BLaER1 treated with 17β-estradiol and CSF1 and Interleukin-3, amounts not matched to agents 10 nM and 100 nM (cell line): ENCODE data around the gene SMURF1.

Experiments
- H3K27ac ChIP-seq, 11 experiments: shearing (Covaris generic); formaldehyde crosslinking; 2 replicates each; pipeline ENCODE4 v1.8.1; 2022
- H3K27me3 ChIP-seq, 11 experiments: shearing (Covaris generic); formaldehyde crosslinking; 2 replicates each; pipeline ENCODE4 v1.8.1; 2022
- H3K36me3 ChIP-seq, 11 experiments: shearing (Covaris generic); formaldehyde crosslinking; 2 replicates each; pipeline ENCODE4 v1.8.1; 2022
- H3K4me1 ChIP-seq, 10 experiments: shearing (Covaris generic); formaldehyde crosslinking; 2 replicates each; pipeline ENCODE4 v1.8.1; 2022
- H3K4me2 ChIP-seq, 11 experiments: shearing (Covaris generic); formaldehyde crosslinking; 2 replicates each; pipeline ENCODE4 v1.8.1; 2022
- H3K4me3 ChIP-seq, 10 experiments: shearing (Covaris generic); formaldehyde crosslinking; 2 replicates each; pipeline ENCODE4 v1.8.1; 2022
- H3K9ac ChIP-seq, 11 experiments: shearing (Covaris generic); formaldehyde crosslinking; 2 replicates each; pipeline ENCODE4 v1.8.1; 2022
- H3K9me3 ChIP-seq, 11 experiments: shearing (Covaris generic); formaldehyde crosslinking; replicated peaks in 1 of 11; 2 replicates each; pipeline ENCODE4 v1.8.1; 2022
- H4K20me1 ChIP-seq, 11 experiments: shearing (Covaris generic); formaldehyde crosslinking; 2 replicates each; pipeline ENCODE4 v1.8.1; 2022
- Cebpa-rat ChIP-seq, 11 experiments: shearing (Covaris generic); IDR thresholded peaks; 2 replicates each; pipeline ENCODE4 v1.8.1; 2022

SMURF1 gene

DNA sequence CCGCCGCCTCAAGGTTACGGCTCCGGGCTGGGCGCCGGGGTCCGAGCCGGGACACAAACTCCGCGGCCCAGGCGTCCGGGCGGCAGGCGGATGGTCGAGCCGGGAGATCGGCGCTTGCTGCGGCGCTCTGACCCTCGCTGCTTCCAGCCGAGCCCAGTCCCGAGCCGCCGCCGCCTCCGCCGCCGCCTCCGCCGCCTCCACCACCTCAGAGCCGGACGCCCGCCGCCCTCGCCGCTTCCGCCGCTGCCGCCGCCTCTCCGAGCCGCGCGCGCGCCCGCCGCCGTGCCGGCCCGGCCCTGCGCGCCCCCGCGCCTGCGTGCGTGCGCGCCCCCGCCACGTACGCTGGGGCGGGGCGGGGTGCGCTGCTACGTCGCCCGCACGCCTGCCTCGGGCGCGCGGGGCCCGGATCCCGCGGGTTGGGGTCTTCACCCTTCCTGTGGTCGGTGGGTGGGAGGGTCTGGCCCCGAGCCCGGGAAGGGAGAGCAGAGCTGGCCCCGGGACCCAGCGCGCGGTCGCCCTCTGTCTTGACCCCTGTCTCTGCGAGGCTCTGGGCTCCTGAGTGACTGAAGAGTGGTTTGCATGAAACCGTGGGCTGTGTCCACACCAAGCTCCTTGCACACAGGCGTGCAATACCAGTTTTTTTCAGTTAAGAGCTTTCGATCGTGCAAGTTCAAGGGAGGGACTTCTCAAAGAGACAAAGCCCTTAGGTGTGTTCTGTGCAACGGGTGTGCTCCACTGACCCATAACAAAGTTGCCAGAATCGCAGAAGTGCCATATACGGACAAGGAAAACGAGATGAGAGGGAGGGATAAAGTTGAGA lies at the start of gene SMURF1:
SMURF1 (minus strand) TSS at position 256 of the 820 bp plus-strand sequence. CDS start 328 bp downstream, outside the sequence.
- no peak for TF ChIP-seq Cebpa-rat (IDR thresholded peaks at IDR 0.05)
- Histone ChIP-seq H3K27ac (peak within 1 kb of the TSS; percentile 91 to 99 (median 98)), H3K4me1 (peaks cover 27 to 46% (median 42%) of the 10 kb centered on the region in 10 experiments), H4K20me1 (peaks cover 26 to 40% (median 33%) of the 10 kb centered on the region in 11 experiments; a peak in 20 of 22 replicates), H3K4me3 (peak within 1 kb of the TSS; percentile 82 to 94 (median 90)), H3K9me3 (peaks cover 0 to 8% (median 0%) of the 10 kb centered on the region in 11 experiments; a peak in 3 of 22 replicates), H3K36me3 (peaks cover 0 to 20% (median 11%) of the 10 kb centered on the region in 11 experiments; a peak in 12 of 22 replicates), H3K4me2 (peak within 1 kb of the TSS; percentile 74 to 93 (median 85)), H3K9ac (peak within 1 kb of the TSS; percentile 97 to 100 (median 99)), H3K27me3 (no peaks in the 10 kb centered on the region)

- no peak for TF ChIP-seq Cebpa-rat (IDR thresholded peaks at IDR 0.05)
- H3K9ac ChIP-seq, result no peak overlapping the region
- no peak overlapping the region for H3K27ac ChIP-seq
- no peak overlapping the region for H3K4me3 ChIP-seq
- peaks cover 3 to 20% (median 8%) of the 10 kb centered on the region in 11 experiments; a peak in 21 of 22 replicates for H3K9me3 ChIP-seq
- no peaks in the 10 kb centered on the region for H4K20me1 ChIP-seq
- H3K27me3 ChIP-seq, result no peaks in the 10 kb centered on the region
- peak overlapping the region in 8 of 11 experiments; percentile 19 to 73 (median 60); a peak in 16 of 22 replicates for H3K4me2 ChIP-seq
- peaks cover 3 to 43% (median 31%) of the 10 kb centered on the region in 10 experiments; a peak in 19 of 20 replicates for H3K4me1 ChIP-seq
- no peaks in the 10 kb centered on the region for H3K36me3 ChIP-seq
These were observed 48.1 kb upstream of the SMURF1 start for GRCh38 chr7:99191869-99192596.

GRCh38 chr7:99190359-99191009 lies 46.6 kb upstream of the SMURF1 start:
- peak overlapping the region in 10 of 11 experiments; percentile 26 to 73 (median 52); a peak in 18 of 22 replicates for H3K4me2 ChIP-seq
- H4K20me1 ChIP-seq, result no peaks in the 10 kb centered on the region
- no peak for TF ChIP-seq Cebpa-rat (IDR thresholded peaks at IDR 0.05)
- H3K36me3 ChIP-seq, result no peaks in the 10 kb centered on the region
- H3K27ac ChIP-seq, result no peak overlapping the region
- H3K9ac ChIP-seq, result peak overlapping the region in 3 of 11 experiments; percentile 10 to 34 (median 21); a peak in 3 of 22 replicates
- no peaks in the 10 kb centered on the region for H3K27me3 ChIP-seq
- H3K9me3 ChIP-seq, result 0 out of 22 replicates have a peak, but pooled peaks cover 0 to 7% (median 0%) of the 10 kb centered on the region in 11 experiments
- peaks cover 3 to 40% (median 29%) of the 10 kb centered on the region in 10 experiments; a peak in 19 of 20 replicates for H3K4me1 ChIP-seq
- no peak overlapping the region for H3K4me3 ChIP-seq

DNA sequence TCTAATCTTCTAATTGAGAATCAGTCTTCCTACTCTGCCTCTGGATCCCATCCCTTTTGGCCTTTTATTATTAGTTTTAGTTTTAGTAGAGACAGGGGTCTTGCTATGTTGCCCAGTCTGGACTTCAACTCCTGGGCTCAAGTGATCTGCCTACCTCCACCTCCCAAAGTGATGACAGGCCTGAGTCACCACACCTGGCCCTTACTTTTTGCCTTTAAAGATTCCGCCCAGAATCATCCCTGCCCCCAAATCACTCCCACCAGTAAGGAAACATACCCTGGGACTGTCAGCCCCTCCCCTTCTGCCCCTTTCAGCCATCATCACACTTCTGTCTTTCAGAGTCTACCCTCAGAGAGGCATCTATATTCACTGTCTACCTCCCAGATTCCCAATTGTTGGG lies 45.3 kb upstream of the SMURF1 start:
- no peak overlapping the region for H3K4me3 ChIP-seq
- H3K36me3 ChIP-seq, result no peaks in the 10 kb centered on the region
- no peaks in the 10 kb centered on the region for H3K27me3 ChIP-seq
- no peak overlapping the region for H3K9ac ChIP-seq
- no peak overlapping the region for H3K27ac ChIP-seq
- H3K4me2 ChIP-seq, result peak overlapping the region in 5 of 11 experiments; percentile 42 to 73 (median 68); a peak in 9 of 22 replicates
- no peaks in the 10 kb centered on the region for H4K20me1 ChIP-seq
- peaks cover 3 to 39% (median 29%) of the 10 kb centered on the region in 10 experiments; a peak in 19 of 20 replicates for H3K4me1 ChIP-seq
- TF ChIP-seq Cebpa-rat (IDR thresholded peaks at IDR 0.05), result no peak
- H3K9me3 ChIP-seq, result no peaks in the 10 kb centered on the region

DNA sequence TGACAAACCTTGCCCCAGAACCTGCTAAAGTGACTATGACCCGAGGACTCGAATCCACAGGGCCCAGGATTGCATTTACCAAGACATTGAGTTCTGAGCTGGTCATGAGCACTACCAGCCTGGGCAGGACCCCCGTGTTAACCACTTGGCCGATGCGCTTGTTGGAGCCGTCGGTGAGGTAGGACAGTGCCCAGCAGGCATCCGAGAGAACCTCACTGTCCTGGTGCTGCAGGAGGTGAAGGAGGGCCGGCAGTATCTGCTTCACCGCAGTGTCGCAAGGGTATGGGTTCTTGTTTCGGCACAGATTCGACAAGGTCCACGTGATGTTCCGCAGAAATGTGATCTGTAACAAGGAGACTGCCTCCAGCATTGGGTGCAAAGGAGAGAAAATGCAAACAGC lies 44.3 kb upstream of the SMURF1 start:
- no peak overlapping the region for H3K4me3 ChIP-seq
- no peaks in the 10 kb centered on the region for H4K20me1 ChIP-seq
- H3K9ac ChIP-seq, result no peak overlapping the region
- no peaks in the 10 kb centered on the region for H3K9me3 ChIP-seq
- no peaks in the 10 kb centered on the region for H3K27me3 ChIP-seq
- no peak for TF ChIP-seq Cebpa-rat (IDR thresholded peaks at IDR 0.05)
- no peak overlapping the region for H3K27ac ChIP-seq
- H3K4me1 ChIP-seq, result peaks cover 3 to 36% (median 29%) of the 10 kb centered on the region in 10 experiments; a peak in 19 of 20 replicates
- no peak overlapping the region for H3K4me2 ChIP-seq
- H3K36me3 ChIP-seq, result no peaks in the 10 kb centered on the region

- Histone ChIP-seq H4K20me1 (no peaks in the 10 kb centered on the region), H3K27me3 (no peaks in the 10 kb centered on the region), H3K4me3 (no peak overlapping the region), H3K9ac (no peak overlapping the region), H3K4me1 (peaks cover 0 to 8% (median 3%) of the 10 kb centered on the region in 10 experiments; a peak in 13 of 20 replicates), H3K36me3 (no peaks in the 10 kb centered on the region), H3K9me3 (no peaks in the 10 kb centered on the region), H3K27ac (no peak overlapping the region), H3K4me2 (no peak overlapping the region)
- TF ChIP-seq Cebpa-rat (IDR thresholded peaks at IDR 0.05), result no peak
These were observed 40.8 kb upstream of the SMURF1 start for GRCh38 chr7:99184532-99185218.

DNA sequence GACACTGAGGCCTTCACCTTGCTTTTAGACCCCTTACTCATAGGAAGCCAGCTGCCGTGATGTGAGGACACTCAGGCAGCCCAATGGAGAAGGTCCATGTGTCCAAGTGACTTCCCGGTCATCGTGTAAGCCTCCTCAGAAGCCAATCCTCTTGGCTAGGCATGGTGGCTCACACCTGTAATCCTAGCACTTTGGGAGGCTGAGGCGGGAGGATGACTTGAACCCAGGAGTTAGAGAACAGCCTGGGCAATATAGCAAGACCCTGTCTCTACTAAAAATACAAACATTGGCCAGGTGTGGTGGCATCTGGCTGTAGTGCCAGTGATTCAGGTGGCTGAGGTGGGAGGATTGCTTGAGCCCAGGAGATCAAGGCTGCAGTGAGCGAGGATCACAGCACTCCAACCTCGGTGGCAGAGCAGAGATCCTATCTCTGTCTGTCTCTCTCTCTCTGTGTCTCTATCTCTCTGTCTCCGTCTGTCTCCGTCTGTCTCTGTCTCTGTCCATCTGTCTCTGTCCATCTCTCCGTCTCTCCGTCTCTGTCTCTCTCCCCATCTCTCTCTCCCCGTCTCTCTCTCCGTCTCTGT lies 36.3 kb upstream of the SMURF1 start:
- H3K4me3 ChIP-seq, result no peak overlapping the region
- TF ChIP-seq Cebpa-rat (IDR thresholded peaks at IDR 0.05), result no peak
- H3K4me1 ChIP-seq, result no peaks in the 10 kb centered on the region
- H3K27me3 ChIP-seq, result no peaks in the 10 kb centered on the region
- no peak overlapping the region for H3K9ac ChIP-seq
- no peak overlapping the region for H3K27ac ChIP-seq
- H3K4me2 ChIP-seq, result no peak overlapping the region
- no peaks in the 10 kb centered on the region for H3K36me3 ChIP-seq
- H3K9me3 ChIP-seq, result no peaks in the 10 kb centered on the region
- no peaks in the 10 kb centered on the region for H4K20me1 ChIP-seq

- TF ChIP-seq Cebpa-rat (IDR thresholded peaks at IDR 0.05), result no peak
- H3K4me1 ChIP-seq, result no peaks in the 10 kb centered on the region
- no peaks in the 10 kb centered on the region for H3K36me3 ChIP-seq
- H3K4me3 ChIP-seq, result no peak overlapping the region
- H3K9ac ChIP-seq, result no peak overlapping the region
- no peaks in the 10 kb centered on the region for H3K9me3 ChIP-seq
- no peak overlapping the region for H3K27ac ChIP-seq
- no peak overlapping the region for H3K4me2 ChIP-seq
- H3K27me3 ChIP-seq, result no peaks in the 10 kb centered on the region
- no peaks in the 10 kb centered on the region for H4K20me1 ChIP-seq
These were observed 33.3 kb upstream of the SMURF1 start for GRCh38 chr7:99177165-99177564.
